Vagina (tissue), 2 donors: ENCODE results near the gene POR. TPM values are rescaled to one million over a fixed set of nuclear protein-coding genes. Genes with fewer than 3 reads are reported as not detected.

ENCODE experiments used
- DNase-seq, 2 donors: peaks; one replicate each; pipeline ENCODE4 v3.0.0-alpha.2; 2017; ENCODE audit errors: extremely low spot score in 2 of 2
- H3K27ac ChIP-seq: fragments of 200-600 bp; sonication (generic); one replicate; pipeline ENCODE4 v1.5.1; 2019
- H3K27me3 ChIP-seq: fragments of 200-600 bp; sonication (generic); one replicate; pipeline ENCODE4 v1.5.1; 2019
- H3K36me3 ChIP-seq, 2 donors: fragments of 200-600 bp; sonication (generic); one replicate each; pipeline ENCODE4 v1.5.1; 2017 to 2019
- H3K4me1 ChIP-seq: fragments of 200-600 bp; sonication (generic); one replicate; pipeline ENCODE4 v1.5.1; 2019
- H3K4me3 ChIP-seq, 2 donors: fragments of 200-600 bp; sonication (generic); 1 replicate in 1 of 2; 2 replicates in 1 of 2; pipeline ENCODE4 v1.5.1; 2016 to 2019
- H3K9me3 ChIP-seq: fragments of 200-600 bp; sonication (generic); one replicate; pipeline ENCODE4 v1.5.1; 2019
- POLR2A ChIP-seq, 2 donors: fragments of 450-650 bp; IDR thresholded peaks; one replicate each; pipeline ENCODE4 v1.6.1; 2017; ENCODE audit warnings: antibody characterized with exemption in 2 of 2, mild to moderate bottlenecking in 2 of 2, moderate library complexity in 2 of 2
- POLR2AphosphoS5 ChIP-seq, 2 donors: sonication (generic); formaldehyde crosslinking; IDR thresholded peaks; one replicate each; pipeline ENCODE4 v1.9.0; 2017; ENCODE audit warnings: antibody characterized with exemption in 2 of 2, mild to moderate bottlenecking in 2 of 2, low read depth in 1 of 2; ENCODE audit not compliant: insufficient read depth in 1 of 2
- intact Hi-C: fragments of 100-400 bp; cut with DNase I; formaldehyde crosslinking; loops from one replicate; pipeline ENCODE4 v1.15.1; 2023
- total RNA-seq: library from RNA; depleted of rRNA; stranded (reverse); fragments of >200 nt; gene quantifications from one replicate; pipeline ENCODE4 v1.2.3, GENCODE V29; 2016
- TF ChIP-seq, protein P1 (sequence below), 3 experiments: fragments of 450-650 bp in 2 of 3; fragments of 200-600 bp in 1 of 3; sonication (generic) in 1 of 3; IDR thresholded peaks; one replicate each; pipeline ENCODE4 v1.5.1; 2017 to 2019; ENCODE audit warnings: antibody characterized with exemption in 3 of 3, mild to moderate bottlenecking in 2 of 3, moderate library complexity in 2 of 3

Gene POR
- total RNA-seq, 1 donor from 2014 or later: 94.3 TPM

DNA sequence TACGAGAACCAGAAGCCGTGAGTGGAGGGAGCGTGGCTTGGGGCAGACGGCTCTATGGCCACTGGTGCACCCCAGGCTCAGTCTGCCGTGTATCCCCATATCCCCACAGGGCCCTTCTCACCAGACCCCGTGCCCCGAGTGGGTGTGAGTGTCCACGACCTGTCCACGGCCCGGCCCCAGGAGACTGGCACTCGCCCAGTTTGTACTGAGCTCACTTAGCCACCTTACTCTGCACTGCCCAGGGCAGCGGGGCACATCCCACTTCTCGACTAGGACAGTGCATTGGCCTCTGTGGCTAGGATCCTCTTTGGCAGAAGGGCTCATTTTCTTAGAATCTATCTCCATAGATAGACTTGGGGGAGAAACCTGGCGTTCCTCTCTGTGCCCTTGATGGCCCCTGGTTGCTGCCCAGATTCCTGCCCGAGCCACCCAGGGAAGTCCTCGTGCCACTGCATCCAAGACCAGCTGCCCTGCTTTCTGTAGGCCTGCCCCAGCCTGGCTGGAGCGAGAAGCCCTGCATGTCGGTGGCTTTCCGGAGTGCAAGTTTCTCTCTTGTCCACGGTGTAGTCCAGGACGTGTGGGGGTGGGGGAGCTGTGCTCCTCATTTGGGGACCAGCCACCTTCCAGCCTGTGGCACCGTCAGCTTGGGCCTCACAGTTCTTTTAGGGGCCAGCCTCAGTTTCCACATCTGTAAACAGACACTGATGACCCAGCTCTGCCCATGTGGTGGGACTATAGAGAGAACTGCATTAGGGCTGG is 67.5 kb downstream of the POR start:
- intact Hi-C loops: no loop called here
- Histone ChIP-seq H3K4me1 (peaks cover 27% of the 10 kb centered on the region), H3K27ac (no peak overlapping the region), H3K36me3 (peaks cover 0 to 70% of the 10 kb centered on the region in 2 donors), H3K4me3 (no peak overlapping the region), H3K9me3 (no peaks in the 10 kb centered on the region), H3K27me3 (no peaks in the 10 kb centered on the region)
- peak in 1 of 2 donors; percentile 81 for DNase-seq
- TF ChIP-seq, protein P1, sequence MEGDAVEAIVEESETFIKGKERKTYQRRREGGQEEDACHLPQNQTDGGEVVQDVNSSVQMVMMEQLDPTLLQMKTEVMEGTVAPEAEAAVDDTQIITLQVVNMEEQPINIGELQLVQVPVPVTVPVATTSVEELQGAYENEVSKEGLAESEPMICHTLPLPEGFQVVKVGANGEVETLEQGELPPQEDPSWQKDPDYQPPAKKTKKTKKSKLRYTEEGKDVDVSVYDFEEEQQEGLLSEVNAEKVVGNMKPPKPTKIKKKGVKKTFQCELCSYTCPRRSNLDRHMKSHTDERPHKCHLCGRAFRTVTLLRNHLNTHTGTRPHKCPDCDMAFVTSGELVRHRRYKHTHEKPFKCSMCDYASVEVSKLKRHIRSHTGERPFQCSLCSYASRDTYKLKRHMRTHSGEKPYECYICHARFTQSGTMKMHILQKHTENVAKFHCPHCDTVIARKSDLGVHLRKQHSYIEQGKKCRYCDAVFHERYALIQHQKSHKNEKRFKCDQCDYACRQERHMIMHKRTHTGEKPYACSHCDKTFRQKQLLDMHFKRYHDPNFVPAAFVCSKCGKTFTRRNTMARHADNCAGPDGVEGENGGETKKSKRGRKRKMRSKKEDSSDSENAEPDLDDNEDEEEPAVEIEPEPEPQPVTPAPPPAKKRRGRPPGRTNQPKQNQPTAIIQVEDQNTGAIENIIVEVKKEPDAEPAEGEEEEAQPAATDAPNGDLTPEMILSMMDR (IDR thresholded peaks at IDR 0.05): no peak
- TF ChIP-seq POLR2A (IDR thresholded peaks at IDR 0.05) (no peak), POLR2AphosphoS5 (IDR thresholded peaks at IDR 0.05; ENCODE audit: insufficient read depth in 1 of 2, low read depth in 1 of 2) (no peak)

DNA sequence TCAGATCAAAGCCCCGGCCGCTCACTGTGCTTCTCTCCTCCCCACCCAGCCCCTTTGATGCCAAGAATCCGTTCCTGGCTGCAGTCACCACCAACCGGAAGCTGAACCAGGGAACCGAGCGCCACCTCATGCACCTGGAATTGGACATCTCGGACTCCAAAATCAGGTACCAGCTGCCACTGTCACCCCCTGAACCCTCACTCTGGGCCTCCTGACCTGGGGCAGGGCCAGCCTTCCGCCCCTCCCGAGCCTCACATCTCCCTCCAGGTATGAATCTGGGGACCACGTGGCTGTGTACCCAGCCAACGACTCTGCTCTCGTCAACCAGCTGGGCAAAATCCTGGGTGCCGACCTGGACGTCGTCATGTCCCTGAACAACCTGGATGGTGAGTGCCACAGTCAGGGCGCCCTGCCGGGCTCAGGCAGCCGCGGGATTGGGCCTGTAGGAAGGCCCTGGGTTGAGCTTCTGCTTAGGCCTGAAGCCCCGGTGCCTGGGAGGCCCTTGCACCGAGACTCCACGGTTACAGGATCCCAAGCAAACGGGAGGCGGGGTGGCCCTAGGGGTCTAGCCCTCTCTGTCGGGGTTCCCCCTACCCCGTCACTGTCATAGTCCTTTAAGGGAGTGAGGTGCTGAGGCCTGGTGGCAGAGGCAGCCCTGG is 68.6 kb downstream of the POR start:
- H3K36me3 ChIP-seq: peaks cover 0 to 78% of the 10 kb centered on the region in 2 donors
- no peak overlapping the region for H3K27ac ChIP-seq
- no peaks in the 10 kb centered on the region for H3K9me3 ChIP-seq
- peaks cover 19% of the 10 kb centered on the region for H3K4me1 ChIP-seq
- no peak for TF ChIP-seq POLR2A (IDR thresholded peaks at IDR 0.05)
- TF ChIP-seq, protein P1 (IDR thresholded peaks at IDR 0.05): no peak
- H3K27me3 ChIP-seq: no peaks in the 10 kb centered on the region
- intact Hi-C loops: no loop called here
- H3K4me3 ChIP-seq: no peak overlapping the region
- DNase-seq: no peak

DNA sequence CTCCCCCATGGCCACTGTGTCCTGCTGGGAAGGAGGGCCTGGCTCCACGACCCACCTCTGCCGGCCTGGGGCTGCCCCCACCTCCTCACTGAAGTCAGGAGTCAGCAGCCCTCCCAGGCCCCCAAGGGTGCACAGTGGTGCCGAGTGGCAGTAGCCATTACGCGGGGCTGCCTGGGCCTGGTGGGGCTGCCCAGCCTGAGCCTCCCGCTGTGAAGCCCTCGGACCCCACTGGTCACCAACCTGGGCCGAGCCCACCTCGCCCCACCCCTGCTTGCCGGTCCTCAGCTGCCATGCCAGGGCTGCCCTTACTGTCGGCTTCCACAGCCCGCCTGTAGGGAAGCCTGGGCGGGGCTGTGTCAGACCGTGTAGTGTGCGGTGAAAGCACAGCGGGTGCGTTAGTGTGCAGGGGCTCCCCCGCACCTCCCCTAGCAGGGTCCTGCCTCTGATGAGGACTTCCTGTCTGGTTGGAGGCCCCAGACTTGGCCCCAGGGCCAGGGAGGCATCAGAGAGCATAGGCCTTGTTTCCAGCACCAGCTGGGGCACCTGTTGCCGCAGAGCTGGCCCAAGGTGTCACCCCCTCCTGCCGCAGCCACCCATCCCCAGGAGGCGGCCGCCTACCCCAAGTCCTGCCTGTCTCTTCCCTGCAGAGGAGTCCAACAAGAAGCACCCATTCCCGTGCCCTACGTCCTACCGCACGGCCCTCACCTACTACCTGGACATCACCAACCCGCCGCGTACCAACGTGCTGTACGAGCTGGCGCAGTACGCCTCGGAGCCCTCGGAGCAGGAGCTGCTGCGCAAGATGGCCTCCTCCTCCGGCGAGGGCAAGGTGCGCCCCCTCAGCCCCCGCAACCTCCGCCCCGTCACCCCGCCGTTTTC is 69.4 kb downstream of the POR start:
- Histone ChIP-seq H3K4me3 (no peak overlapping the region), H3K36me3 (peaks cover 0 to 75% of the 10 kb centered on the region in 2 donors), H3K9me3 (no peaks in the 10 kb centered on the region), H3K27ac (no peak overlapping the region), H3K27me3 (no peaks in the 10 kb centered on the region), H3K4me1 (peaks cover 18% of the 10 kb centered on the region)
- intact Hi-C loops: no loop called here
- TF ChIP-seq POLR2AphosphoS5 (IDR thresholded peaks at IDR 0.05; ENCODE audit: insufficient read depth in 1 of 2, low read depth in 1 of 2) (no peak), POLR2A (IDR thresholded peaks at IDR 0.05) (no peak)
- TF ChIP-seq, protein P1 (IDR thresholded peaks at IDR 0.05): no peak
- no peak for DNase-seq

DNA sequence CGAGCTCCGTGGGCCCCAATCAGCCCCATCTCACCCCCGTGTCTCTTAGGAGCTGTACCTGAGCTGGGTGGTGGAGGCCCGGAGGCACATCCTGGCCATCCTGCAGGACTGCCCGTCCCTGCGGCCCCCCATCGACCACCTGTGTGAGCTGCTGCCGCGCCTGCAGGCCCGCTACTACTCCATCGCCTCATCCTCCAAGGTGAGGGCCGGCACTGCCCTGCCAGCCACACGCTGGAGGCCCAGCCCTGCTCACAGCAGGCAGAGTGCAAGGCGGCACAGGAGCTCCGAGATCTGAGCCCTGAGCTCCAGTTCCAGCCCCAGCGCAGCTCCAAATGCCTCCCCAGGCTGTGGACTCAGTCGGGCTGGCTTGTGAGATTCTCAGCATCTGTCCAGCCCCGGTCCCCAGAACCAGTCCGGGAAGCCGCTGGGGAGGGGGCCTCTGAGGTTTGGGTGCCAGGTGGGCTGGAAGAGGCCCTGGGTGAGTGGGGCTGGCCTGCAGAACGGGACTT is 70.1 kb downstream of the POR start:
- H3K4me3 ChIP-seq: no peak overlapping the region
- H3K9me3 ChIP-seq: no peaks in the 10 kb centered on the region
- H3K4me1 ChIP-seq: peaks cover 19% of the 10 kb centered on the region
- H3K27me3 ChIP-seq: no peaks in the 10 kb centered on the region
- peaks cover 0 to 68% of the 10 kb centered on the region in 2 donors for H3K36me3 ChIP-seq
- no peak for DNase-seq
- intact Hi-C loops: no loop called here
- H3K27ac ChIP-seq: no peak overlapping the region
- TF ChIP-seq, protein P1 (IDR thresholded peaks at IDR 0.05): no peak
- no peak for TF ChIP-seq POLR2AphosphoS5 (IDR thresholded peaks at IDR 0.05; ENCODE audit: insufficient read depth in 1 of 2, low read depth in 1 of 2)
- no peak for TF ChIP-seq POLR2A (IDR thresholded peaks at IDR 0.05)
